GM21723 (cell line): ENCODE data around the gene C9orf153.
"Not testable (repeated sequence)": the region's sequence is repeated elsewhere in the genome, so short reads cannot be mapped to it uniquely, and the experiment has no call there.

ENCODE experiments used
- ATAC-seq: cut with Tn5 transposase; IDR thresholded peaks from one replicate; pipeline ENCODE4 v1.9.1; 2021; ENCODE audit warnings: mild to moderate bottlenecking, moderate library complexity; ENCODE audit not compliant: unreplicated experiment

Gene C9orf153

DNA sequence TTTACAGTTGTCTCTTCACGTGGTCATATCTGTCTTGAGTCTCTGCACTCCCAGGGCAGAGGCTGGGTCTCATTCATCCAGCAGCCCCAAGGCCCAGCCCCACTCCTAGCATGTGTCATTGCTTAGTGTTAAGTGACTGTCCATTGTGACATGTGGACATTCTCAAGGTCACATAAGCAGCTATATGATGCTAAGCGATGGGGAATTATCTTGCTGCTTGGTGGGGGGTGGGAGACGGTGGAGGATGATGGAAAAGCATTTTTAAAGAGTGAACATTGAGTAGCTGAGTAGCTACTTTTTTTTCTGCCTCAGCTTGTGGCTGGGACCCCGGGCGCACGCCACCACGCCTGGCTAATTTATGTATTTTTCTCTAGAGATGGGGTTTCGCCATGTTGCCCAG, at the start of gene C9orf153:
Gene C9orf153, minus strand, starts transcription at position 101 of the 400 bp plus-strand sequence. CDS start 30,054 bp downstream, outside the sequence.
- no peak for ATAC-seq

DNA sequence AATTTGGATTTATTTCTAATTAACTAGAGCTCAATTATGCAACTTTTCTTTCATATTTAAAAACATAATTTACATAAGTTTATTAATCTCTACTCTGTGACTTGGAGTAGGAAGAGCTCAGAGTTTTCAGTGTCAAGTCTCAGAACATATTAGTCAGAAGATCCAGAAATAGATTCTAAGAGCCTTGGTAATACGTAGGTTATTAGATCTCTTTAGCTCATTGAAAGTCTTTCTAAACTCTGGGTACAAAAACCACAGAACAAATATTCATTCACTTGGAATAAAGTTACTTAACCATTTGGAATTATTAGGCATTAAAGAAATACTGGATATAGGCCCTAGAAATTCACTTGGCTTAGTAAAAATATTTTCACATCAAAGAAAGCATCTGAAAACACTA, 49.2 kb upstream of the C9orf153 start:
- ATAC-seq, result no peak

DNA sequence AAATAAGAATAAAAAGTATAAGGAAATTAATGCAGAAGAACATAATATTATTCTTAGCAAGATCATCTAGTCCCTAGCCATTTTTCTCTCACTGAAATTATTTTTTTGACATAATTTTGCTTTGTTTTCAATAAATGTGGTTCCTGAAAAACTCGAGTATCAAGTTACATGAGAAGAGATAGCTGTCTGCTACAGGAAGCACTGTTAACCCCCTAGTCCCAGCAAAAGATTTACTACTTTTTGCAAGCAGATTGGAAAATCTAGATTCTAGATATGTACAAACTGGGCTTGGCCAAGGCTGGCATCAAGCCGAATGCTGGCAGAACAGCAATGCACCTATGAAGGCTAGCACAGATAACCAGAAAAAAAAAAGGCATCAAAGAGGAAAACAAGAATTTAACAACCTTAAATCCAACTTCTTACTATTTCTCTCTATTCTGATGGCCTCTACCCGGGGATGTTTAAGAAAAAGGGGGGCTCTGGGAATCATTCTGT, 44.8 kb upstream of the C9orf153 start:
- ATAC-seq, result no peak

DNA sequence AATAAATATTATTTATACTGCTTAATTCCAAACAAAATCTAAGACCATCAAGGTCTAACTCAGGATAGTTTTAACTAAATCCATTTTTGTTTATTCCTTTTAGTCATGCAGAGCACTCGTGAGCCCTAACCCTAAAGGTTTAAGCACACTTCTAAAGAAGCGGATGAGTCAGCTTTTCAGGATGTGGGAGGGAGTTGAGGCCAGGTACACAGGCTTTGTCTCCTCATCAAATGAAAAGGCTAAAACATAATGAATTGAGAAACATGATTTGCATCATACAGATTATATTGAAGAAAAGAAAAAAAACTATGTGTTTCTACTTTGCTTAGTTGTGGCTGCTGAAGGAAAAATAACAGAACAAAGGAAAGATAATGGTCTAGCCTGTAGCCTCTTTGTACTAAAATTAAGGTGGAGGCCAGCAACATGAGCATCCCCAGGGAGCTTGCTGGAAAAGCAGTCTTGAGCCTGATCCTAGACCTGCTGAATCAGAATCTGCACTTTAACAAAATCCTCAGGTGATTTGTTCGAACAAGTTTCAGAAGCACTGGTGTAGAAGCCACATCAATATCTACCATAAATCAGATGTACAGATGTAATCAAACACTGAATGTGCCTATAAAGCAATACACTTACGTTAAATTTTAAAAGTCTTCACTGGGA, 44.0 kb upstream of the C9orf153 start:
- no peak for ATAC-seq

DNA sequence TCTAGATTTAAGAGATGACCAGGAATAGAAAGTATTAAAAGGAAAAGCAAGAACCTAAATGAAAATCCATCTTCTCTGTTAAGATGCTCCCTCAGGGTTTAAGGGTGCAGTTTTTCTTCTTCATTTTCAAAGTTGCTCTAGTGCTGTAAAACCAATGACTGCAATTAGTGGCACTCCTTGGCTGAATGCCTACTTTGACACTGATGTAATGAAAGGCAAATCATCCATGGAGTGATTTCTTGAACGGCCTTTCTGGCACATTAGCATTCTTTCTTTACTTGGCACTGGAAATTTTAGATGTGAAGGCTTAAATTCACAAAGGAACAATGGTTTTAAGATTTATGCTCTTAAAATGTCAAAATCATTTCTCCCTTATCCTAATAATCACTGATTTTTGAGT, 42.2 kb upstream of the C9orf153 start:
- ATAC-seq, result no peak

DNA sequence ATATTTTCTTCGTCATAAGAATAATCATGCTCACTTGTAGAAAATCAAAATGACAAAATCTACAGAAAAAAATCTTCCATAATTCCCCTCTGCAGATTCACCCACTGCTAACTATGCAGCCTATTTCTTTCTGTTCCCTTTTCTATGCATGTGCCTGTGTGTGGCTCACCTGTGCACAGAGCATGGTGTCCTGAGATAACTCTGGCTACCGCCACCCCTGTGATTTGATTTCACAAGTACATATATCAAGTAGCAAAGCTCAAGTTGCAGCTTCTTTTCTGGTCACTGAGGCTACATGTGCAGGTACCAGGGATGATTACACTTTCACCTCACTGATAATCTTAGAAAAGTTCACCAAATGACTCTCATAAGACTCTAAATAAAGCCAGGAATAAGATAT, 41.2 kb upstream of the C9orf153 start:
- ATAC-seq, result no peak

DNA sequence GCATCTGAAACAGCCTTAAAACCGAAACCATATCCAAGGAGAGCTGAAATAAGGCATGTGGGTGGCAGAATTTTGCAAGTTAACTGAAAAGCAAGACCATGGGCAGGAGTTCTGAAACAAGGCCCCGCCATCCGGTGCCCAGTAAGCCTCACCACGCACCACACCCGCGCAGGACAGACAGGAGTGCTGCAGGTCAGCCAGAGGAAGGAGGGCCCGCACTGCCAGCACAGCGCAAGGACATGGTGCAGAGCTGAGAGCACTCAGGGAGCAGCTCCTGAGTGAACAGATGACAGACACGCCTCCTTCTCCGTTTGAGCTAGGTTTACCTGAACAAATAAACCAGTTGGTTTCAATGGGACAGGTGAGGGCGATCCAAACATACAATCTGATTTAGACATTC, 39.4 kb upstream of the C9orf153 start:
- no peak for ATAC-seq

DNA sequence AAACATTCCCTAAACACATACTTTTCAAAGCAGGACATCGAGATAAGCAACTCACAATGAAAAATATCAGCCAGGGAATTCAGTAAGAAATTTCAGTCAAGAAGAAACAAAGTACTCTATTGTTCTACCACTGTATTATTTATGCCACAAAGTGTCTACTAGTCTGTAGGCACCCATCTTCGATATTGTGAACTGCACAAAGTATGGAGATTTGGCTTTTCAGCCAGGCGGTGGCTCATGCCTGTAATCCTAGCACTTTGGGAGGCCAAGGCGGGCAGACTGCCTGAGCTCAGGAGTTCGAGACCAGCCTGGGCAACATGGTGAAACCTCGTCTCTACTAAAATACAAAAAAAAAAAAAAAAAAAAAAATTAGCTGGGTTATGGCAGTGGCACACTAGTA, 30.9 kb upstream of the C9orf153 start:
- not testable (repeated sequence) for ATAC-seq

DNA sequence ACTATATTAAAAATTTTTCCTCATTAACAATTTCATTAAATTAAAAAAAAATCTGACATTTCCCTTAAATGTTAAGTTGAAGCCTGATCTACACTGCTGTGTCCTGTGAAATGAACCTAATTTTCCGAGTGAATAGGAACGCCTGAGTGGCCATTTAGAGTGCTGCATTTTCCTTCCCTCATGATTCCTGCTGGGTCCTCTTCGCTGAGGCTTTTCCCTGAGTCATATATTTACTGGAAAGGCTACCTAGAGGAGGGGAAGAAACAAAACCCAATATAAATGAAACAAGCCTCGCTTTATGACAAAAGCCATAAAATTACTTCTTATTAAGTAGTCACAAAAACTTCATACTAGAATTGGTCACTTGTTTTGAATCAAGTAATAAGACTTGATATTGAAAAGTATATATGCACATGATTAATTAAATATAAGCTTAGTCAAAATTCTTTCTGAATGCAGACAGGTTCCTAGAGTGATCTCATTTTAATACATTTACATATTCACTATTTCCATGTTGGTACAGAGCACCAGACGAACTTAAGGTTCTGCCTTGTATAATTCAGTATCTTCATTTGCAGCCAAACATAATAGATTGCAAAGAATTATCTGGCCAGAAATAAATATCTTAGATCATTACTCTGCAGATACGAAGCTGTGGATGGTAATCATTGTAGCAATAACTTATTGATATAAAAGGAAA, 29.2 kb upstream of the C9orf153 start:
- no peak for ATAC-seq

DNA sequence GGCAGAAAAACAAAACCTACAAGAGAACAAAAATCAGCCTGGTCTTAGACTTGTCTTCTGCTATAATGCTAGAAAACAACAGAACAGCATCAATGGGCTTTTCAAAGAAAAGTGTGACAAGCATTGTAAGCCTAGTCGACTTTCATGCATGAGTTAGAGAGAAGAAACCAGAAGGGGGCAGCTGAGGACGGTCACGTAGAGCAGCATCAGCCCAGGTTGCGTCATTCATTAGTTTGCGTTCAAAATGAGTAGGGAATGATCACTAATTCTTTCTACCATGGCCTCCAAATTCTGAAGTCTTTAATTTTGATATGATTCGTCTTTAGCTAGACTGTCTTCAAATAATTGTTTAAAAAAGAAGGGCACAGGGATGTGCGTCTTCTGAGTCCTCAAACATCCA, 27.6 kb upstream of the C9orf153 start:
- ATAC-seq, result no peak

DNA sequence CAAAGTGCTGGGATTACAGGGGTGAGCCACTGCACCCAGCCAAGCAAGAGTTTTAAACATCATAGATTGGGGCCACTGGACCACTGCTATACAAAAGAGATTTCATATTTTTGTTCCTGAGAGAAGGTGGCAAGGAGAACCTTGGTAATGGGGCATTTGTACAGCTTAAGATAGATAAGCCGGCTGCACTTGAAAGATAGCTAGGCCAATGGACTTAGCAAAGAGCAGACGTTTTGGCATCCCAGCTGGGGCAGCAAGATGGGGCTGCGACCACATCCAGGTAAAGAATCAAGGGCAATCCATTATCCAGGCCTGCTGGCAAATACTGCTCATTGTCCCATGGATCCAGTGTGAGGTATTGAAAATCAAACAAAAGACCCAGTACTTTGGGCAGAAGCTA, 26.8 kb upstream of the C9orf153 start:
- ATAC-seq, result no peak

DNA sequence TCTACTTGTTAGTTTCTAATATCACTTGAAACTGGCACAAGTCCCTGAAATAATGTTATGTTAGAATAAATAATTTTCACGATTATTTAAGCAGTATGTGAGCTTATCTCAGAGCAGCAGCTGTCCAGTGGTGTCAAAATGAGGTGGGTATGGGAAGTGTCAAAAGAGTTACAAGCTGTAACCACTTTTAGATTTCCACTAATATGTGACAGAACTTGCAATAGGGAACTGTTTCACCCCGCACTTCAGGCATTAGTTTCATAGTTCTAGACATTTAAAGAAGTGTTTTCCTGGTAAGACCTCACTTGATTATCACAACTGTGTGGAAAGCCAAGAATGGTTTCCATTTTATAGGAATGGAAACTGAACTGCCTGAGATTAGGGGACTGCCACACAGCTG, 25.8 kb upstream of the C9orf153 start:
- ATAC-seq, result no peak

DNA sequence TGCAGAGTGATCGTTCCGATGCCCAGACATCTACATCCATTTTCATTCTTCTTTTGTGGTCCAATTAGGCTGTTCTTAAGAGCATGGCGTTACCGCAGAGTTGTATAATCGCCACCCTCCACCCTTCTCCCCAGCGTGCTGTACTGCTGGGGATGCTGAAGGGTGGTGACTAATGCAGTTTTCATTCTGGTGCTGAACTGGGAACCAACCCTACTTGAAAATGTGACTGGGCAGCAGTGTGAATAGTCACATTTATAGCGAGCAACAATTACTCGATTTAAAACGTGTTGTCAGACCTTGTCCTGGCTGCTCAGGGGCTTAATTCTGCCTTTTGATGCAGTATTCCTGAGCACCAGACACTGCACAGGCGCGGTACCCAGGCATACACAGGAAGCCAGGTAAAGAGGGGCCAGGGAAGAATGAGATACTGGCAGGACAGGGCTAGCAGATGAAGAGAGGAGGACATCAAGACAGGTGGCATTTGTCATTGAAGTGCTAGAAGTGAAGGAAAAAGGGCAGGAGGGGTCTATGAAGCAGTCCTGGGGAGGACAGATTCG, 23.6 kb upstream of the C9orf153 start:
- peak; percentile 19 for ATAC-seq

DNA sequence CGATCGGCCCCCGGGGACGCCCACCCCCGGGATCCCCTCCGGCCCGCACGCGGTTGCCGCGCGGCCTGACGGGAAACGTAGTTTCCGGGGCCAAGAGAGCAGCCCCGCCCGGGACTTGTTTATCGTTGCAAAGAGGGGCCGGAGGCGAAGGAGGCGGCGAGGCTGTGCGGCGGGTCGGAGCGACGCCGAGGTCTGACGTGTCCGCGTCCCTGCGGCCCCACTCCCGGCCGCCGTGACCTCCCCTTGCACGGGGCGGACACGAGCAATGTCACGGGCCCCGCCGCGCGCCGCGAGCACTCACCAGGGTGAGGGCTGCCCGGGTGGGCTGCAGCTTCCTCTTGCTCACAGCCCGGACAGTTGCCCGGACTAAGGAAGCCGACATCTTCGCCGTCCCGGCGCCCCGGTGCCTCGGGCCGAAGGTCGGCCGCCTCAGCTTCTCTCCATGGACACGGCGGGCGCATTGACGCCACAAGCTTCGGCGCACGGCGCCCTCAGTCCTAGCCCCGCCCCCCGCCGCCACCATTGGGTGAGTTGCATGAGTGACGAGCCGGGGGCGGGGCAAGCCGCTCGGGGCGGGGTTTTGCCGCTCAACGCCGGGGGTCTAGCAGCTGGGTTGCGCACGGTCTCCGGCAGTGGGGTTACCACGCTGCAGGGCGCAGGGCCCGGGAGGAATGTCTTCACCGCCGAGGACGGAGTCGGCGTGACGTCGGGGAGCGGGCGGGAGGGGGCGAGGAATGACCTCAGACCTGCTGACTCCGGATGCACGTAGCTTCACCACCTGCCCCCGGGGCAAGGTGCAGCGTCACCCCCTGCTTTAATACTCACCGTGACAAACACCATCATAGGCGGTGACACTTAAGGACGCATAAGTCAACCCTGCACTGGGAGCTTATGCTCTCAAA, 22.9 kb upstream of the C9orf153 start, which contains the start of gene ISCA1:
Gene ISCA1, minus strand, starts transcription at position 462 of the 902 bp plus-strand sequence. Its CDS starts 80 bp downstream, at position 382.
- ATAC-seq, result peak; percentile 86

DNA sequence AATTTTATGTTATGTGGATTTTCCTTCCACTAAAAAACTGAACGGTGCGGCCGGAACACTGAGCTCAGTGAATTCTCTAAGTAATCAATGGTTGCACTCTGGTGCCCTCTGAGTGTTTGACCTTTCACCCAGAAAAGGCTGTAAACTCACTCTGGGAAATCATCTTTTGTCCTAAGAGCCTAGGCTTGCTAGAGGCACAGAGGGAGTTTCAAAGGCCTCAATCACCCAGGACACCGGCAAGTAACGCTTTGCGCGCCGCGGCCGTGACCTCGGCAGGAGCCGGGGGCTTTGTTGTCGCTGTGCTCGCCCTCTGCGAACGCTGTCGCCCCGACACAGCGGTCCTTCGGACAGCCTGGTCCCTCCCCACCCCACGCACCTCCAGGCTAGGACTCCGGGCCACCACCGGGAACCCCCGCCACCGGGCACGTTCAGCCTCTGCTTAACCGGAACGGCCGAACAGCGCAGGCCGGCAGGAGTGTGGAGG, 22.2 kb upstream of the C9orf153 start:
- peak; percentile 32 for ATAC-seq

DNA sequence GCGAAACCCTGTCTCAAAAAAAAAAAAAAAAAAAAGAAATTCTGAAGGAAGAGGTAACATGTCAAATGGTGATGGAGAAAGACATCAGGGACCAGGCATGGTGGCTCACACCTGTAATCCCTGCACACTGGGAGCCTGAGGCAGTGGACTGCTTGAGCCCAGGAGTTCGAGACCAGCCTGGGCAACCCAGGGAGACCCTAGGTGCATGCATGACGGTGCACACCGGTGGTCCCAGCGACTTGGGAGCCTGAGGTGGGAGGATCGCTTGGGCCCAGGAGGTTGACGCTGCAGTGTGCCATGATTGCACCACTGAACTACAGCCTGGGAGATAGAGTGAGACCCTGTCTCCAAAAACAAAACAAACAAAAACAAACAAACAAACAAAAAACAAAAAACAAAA, 21.1 kb upstream of the C9orf153 start:
- ATAC-seq, result no peak

DNA sequence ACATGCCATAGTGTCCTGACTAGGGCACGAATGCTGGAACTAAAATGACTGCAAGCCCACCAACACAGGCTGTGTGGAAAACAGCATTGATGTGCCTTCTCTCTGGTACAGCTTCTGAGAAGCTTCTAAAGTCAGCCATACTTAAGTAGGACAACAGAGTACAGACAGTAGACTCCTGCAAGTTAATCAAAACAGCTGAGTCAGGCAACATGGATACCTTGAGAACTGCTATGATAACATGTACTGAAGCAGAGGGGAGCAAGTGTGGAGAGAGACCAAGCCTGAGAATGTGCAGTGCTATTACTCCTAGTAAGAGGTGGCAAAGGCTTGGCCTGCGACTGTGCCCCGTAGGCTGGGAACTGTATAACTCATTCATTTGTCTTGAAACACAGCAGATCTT, 20.4 kb upstream of the C9orf153 start:
- no peak for ATAC-seq

DNA sequence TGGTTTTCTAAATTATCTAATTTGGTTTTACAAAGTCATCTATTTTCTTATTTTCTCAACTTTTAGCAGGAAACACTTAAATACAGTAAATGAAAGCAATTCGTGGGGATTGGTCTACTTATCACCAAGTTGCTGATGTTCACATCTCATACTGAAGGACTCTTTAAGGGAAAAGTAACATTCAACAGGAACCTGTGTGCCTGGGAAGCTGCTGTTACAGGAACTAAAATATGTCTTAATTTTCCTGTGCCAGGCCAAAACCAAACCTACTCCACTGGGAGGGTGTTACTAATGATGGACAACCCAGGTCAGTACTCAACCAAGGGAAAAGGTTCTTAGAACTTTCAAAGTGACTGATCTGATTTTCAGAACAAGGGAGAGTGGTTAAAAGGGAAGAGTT, 17.6 kb upstream of the C9orf153 start:
- no peak for ATAC-seq

DNA sequence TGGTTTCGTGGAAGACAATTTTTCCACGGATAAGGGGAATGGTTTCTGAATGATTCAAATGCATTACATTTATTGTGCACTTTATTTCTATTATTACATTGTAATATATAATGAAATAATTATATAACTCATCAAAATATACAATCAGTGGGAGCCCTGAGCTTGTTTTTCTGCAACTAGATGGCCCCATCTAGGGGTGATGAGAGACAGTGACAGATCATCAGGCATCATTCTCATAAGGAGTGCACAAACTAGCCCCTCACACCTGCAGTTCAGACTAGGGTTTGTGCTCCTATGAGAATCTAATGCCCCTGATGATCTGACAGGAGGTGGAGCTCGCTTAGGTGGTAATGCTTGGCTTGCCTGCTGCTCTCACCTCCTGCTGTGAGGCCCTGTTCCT, 16.5 kb upstream of the C9orf153 start:
- ATAC-seq, result no peak

DNA sequence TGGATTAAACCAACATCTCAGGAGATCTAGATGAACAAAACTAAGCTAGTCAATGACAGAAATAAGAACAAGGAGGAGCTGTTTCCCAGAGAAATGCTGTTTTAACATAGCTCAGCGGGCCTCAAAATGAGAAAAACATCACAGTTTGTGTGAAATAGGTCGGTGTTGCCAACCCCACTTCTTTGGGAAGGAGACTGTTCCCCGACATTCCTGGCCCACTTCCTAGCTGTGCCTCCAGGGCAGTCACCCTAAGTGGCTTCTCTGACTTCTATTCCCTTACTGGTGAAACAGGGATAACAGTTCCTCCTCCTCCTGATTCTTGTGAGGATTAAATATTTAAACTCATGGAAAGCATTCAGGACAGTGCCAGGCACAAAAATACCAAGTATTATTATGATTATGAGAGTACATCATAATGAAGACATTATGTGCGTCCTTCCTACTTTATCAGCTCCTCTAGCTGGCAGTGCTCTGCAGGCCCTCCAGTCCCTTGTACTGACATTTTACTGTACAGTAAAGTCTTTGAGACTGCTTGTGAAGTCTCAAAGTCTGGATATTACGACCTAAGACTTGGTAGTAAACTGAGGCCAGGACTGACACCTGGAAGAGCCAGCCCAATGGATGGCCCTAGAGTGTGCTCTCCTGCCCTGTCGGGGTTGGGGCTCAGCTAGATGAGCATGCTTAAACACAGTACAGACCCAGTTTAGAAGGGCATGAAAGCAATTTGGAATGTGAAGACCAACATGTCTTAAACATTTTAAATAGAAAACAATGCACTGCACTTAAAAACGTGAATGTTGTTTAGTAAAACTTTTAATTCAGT, 15.6 kb upstream of the C9orf153 start:
- no peak for ATAC-seq
